Measurements from ENCODE around the gene SNTB2. TPM values are rescaled to one million over a fixed set of nuclear protein-coding genes. Genes with fewer than 3 reads are reported as not detected.

SNTB2 gene
- total RNA-seq, 2 experiments from 2014 or later = 11.8 to 13.0 TPM

Other genes with a start within 250 kb of the SNTB2 start
- gene HAS3, start 81.5 kb upstream of the SNTB2 start, total RNA-seq = under 1 TPM; 0.11 to 0.43 TPM
- gene CHTF8, start 54.6 kb upstream of the SNTB2 start, total RNA-seq = 100 to 1,000 TPM; 111 to 115 TPM
- gene UTP4, start 54.5 kb upstream of the SNTB2 start, total RNA-seq = 100 to 1,000 TPM; 112 to 121 TPM
- gene VPS4A, start 124.2 kb downstream of the SNTB2 start, total RNA-seq = 10 to 100 TPM; 30.5 to 31.2 TPM
- 10 to 100 TPM; 16.1 to 19.5 TPM for gene PDF, start 143.4 kb downstream of the SNTB2 start, total RNA-seq
- 10 to 100 TPM; 26.0 to 27.4 TPM for gene COG8, start 152.4 kb downstream of the SNTB2 start, total RNA-seq
- 10 to 100 TPM; 37.7 to 41.8 TPM for gene NIP7, start 152.6 kb downstream of the SNTB2 start, total RNA-seq
- gene TMED6, start 164.6 kb downstream of the SNTB2 start, total RNA-seq = 1 to 10 TPM; 1.2 to 2.2 TPM
- 10 to 100 TPM; 39.4 to 41.6 TPM for gene TERF2, start 198.8 kb downstream of the SNTB2 start, total RNA-seq
- gene CYB5B, start 237.5 kb downstream of the SNTB2 start, total RNA-seq = 100 to 1,000 TPM; 159 to 163 TPM

Data from activated CD8-positive, alpha-beta T cell treated with anti-CD3 and anti-CD28 coated beads for 36 hours (primary cell).